ENCODE results near the gene MEGF8.

- TF ChIP-seq, protein P1, sequence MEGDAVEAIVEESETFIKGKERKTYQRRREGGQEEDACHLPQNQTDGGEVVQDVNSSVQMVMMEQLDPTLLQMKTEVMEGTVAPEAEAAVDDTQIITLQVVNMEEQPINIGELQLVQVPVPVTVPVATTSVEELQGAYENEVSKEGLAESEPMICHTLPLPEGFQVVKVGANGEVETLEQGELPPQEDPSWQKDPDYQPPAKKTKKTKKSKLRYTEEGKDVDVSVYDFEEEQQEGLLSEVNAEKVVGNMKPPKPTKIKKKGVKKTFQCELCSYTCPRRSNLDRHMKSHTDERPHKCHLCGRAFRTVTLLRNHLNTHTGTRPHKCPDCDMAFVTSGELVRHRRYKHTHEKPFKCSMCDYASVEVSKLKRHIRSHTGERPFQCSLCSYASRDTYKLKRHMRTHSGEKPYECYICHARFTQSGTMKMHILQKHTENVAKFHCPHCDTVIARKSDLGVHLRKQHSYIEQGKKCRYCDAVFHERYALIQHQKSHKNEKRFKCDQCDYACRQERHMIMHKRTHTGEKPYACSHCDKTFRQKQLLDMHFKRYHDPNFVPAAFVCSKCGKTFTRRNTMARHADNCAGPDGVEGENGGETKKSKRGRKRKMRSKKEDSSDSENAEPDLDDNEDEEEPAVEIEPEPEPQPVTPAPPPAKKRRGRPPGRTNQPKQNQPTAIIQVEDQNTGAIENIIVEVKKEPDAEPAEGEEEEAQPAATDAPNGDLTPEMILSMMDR (IDR thresholded peaks at IDR 0.05): no peak
- TF ChIP-seq POLR2A (IDR thresholded peaks at IDR 0.05): no peak
These were observed 21.6 kb upstream of the MEGF8 start for GRCh38 chr19:42303876-42304275.
